K562 (cell line): Measurements from ENCODE around the gene CEP72. TPM values are rescaled to one million over a fixed set of nuclear protein-coding genes. Genes with fewer than 3 reads are reported as not detected.

ENCODE experiments used
- GABPB1 ChIP-seq: sonication (generic); formaldehyde crosslinking; IDR thresholded peaks from 2 replicates; pipeline ENCODE4 v1.8.0; 2022; ENCODE audit warnings: mild to moderate bottlenecking, missing genetic modification reagents
- IRF2 ChIP-seq: sonication (generic); formaldehyde crosslinking; IDR thresholded peaks from 2 replicates; pipeline ENCODE4 v1.8.1; 2022; ENCODE audit warnings: mild to moderate bottlenecking, missing genetic modification reagents
- L3MBTL2 ChIP-seq: fragments of 450-650 bp; IDR thresholded peaks from 2 replicates; pipeline ENCODE4 v1.6.1; 2016; ENCODE audit warnings: mild to moderate bottlenecking, moderate library complexity
- STAG1 ChIP-seq: sonication (generic); formaldehyde crosslinking; IDR thresholded peaks from 2 replicates; pipeline ENCODE4 v1.5.0; 2020; ENCODE audit warnings: missing genetic modification reagents, borderline replicate concordance
- XRCC5 ChIP-seq: fragments of 200-400 bp; formaldehyde crosslinking; IDR thresholded peaks from 2 replicates; pipeline ENCODE4 v1.6.1; 2017; ENCODE audit warnings: low read depth, mild to moderate bottlenecking, low read length
- ZNF583 ChIP-seq: fragments of 250-450 bp; sonication (Bioruptor Pico); IDR thresholded peaks from 2 replicates; pipeline ENCODE4 v1.4.0; 2020
- polyA plus RNA-seq, 8 experiments: library from polyadenylated mRNA; depleted of rRNA in 4 of 8; stranded (reverse) in 5 of 8; unstranded in 3 of 8; fragments of >200 nt; fragmentation: Nextera tagmentation in 2 of 8; fragmentation: Illumina TruSeq in 1 of 8; extraction: Ambion mirVana in 2 of 8; extraction: Trizol in 1 of 8; gene quantifications; 2 replicates each; pipeline versions ENCODE4 v1.2.1 to v1.2.3, GENCODE V29; 2011 to 2014; ENCODE audit warnings: inconsistent platforms in 1 of 8, missing spikeins in 1 of 8
- total RNA-seq, 7 experiments: library from RNA; depleted of rRNA in 6 of 7; stranded (reverse); fragments of >200 nt in 6 of 7; fragmentation: Illumina TruSeq in 2 of 7; extraction: Trizol in 2 of 7; gene quantifications; 2 replicates each; pipeline versions ENCODE4 v1.2.1 to v1.2.3, GENCODE V29; 2011 to 2021; ENCODE audit warnings: low replicate concordance in 1 of 7
- TF ChIP-seq, protein P1 (sequence below): fragments of 450-650 bp; IDR thresholded peaks from 2 replicates; pipeline ENCODE4 v1.6.1; 2016; ENCODE audit warnings: mild to moderate bottlenecking, moderate library complexity
- TF ChIP-seq, protein P2 (sequence below): fragments of 450-650 bp; IDR thresholded peaks from 2 replicates; pipeline ENCODE4 v1.6.1; 2016; ENCODE audit warnings: borderline replicate concordance

Gene CEP72
- total and polyA plus RNA-seq, 9 of the 15 experiments (the other 6 are each of a cell fraction or from before 2014, with no cell fraction given), result 0.89 to 38.1 (median 14.2) TPM

DNA sequence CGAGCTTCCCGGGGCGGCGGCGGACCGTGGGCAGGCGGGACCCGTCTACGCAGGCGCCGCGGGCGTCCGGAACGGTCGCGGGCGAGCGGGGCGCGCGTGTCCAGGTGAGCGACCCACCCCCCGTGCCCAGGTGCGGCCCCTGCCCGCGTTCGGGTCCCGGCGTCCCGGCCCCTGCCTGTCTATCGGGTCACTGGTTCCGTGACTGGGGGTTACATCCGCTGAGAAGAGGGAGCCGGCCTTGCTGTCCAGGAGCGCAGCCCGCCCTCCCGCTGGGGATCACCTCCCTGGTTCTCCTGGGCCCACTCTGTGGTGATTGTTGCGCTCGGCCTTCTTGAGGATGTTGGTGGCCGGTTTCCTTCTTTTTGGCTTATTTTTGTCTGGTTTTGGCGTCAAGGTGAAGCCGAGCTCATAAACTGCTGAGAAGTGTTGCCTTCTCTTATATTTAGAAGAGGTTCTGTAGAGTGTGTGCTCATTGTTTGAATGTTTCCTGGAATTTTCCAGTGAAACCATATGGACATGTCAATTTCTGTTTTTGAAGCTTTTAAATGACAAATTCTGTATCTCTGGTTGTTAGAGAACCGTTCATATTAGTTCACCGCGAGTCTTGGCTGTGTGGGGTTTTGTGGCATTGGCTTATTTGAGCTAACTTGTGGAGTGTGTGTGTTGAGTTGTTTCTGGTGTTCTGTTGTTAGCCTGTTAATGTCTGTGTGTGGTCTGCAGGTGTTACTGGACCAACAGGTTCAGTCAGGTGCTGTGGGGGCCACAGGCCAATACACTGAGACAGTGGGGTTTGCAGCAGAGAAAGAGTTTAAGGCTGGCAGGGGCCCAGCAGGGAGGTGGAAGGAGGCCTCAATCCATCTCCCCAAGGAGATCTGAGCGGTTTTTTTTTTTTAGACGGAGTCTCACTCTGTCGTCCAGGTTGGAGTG lies 621 bp downstream of the CEP72 start (continued):
- TF ChIP-seq, protein P1, sequence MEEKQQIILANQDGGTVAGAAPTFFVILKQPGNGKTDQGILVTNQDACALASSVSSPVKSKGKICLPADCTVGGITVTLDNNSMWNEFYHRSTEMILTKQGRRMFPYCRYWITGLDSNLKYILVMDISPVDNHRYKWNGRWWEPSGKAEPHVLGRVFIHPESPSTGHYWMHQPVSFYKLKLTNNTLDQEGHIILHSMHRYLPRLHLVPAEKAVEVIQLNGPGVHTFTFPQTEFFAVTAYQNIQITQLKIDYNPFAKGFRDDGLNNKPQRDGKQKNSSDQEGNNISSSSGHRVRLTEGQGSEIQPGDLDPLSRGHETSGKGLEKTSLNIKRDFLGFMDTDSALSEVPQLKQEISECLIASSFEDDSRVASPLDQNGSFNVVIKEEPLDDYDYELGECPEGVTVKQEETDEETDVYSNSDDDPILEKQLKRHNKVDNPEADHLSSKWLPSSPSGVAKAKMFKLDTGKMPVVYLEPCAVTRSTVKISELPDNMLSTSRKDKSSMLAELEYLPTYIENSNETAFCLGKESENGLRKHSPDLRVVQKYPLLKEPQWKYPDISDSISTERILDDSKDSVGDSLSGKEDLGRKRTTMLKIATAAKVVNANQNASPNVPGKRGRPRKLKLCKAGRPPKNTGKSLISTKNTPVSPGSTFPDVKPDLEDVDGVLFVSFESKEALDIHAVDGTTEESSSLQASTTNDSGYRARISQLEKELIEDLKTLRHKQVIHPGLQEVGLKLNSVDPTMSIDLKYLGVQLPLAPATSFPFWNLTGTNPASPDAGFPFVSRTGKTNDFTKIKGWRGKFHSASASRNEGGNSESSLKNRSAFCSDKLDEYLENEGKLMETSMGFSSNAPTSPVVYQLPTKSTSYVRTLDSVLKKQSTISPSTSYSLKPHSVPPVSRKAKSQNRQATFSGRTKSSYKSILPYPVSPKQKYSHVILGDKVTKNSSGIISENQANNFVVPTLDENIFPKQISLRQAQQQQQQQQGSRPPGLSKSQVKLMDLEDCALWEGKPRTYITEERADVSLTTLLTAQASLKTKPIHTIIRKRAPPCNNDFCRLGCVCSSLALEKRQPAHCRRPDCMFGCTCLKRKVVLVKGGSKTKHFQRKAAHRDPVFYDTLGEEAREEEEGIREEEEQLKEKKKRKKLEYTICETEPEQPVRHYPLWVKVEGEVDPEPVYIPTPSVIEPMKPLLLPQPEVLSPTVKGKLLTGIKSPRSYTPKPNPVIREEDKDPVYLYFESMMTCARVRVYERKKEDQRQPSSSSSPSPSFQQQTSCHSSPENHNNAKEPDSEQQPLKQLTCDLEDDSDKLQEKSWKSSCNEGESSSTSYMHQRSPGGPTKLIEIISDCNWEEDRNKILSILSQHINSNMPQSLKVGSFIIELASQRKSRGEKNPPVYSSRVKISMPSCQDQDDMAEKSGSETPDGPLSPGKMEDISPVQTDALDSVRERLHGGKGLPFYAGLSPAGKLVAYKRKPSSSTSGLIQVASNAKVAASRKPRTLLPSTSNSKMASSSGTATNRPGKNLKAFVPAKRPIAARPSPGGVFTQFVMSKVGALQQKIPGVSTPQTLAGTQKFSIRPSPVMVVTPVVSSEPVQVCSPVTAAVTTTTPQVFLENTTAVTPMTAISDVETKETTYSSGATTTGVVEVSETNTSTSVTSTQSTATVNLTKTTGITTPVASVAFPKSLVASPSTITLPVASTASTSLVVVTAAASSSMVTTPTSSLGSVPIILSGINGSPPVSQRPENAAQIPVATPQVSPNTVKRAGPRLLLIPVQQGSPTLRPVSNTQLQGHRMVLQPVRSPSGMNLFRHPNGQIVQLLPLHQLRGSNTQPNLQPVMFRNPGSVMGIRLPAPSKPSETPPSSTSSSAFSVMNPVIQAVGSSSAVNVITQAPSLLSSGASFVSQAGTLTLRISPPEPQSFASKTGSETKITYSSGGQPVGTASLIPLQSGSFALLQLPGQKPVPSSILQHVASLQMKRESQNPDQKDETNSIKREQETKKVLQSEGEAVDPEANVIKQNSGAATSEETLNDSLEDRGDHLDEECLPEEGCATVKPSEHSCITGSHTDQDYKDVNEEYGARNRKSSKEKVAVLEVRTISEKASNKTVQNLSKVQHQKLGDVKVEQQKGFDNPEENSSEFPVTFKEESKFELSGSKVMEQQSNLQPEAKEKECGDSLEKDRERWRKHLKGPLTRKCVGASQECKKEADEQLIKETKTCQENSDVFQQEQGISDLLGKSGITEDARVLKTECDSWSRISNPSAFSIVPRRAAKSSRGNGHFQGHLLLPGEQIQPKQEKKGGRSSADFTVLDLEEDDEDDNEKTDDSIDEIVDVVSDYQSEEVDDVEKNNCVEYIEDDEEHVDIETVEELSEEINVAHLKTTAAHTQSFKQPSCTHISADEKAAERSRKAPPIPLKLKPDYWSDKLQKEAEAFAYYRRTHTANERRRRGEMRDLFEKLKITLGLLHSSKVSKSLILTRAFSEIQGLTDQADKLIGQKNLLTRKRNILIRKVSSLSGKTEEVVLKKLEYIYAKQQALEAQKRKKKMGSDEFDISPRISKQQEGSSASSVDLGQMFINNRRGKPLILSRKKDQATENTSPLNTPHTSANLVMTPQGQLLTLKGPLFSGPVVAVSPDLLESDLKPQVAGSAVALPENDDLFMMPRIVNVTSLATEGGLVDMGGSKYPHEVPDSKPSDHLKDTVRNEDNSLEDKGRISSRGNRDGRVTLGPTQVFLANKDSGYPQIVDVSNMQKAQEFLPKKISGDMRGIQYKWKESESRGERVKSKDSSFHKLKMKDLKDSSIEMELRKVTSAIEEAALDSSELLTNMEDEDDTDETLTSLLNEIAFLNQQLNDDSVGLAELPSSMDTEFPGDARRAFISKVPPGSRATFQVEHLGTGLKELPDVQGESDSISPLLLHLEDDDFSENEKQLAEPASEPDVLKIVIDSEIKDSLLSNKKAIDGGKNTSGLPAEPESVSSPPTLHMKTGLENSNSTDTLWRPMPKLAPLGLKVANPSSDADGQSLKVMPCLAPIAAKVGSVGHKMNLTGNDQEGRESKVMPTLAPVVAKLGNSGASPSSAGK, result no peak
- TF ChIP-seq XRCC5 (0 out of 2 replicates have a peak, but pooled peaks have one; percentile 38), L3MBTL2 (0 out of 2 replicates have a peak, but pooled peaks have one; percentile 17), ZNF583 (CRISPR knock-in tag) (no peak), GABPB1 (CRISPR knock-in tag) (peak; percentile 23; the same call in 1 of the 2 replicates), STAG1 (CRISPR knock-in tag) (no peak), IRF2 (no peak)
- TF ChIP-seq, protein P2, sequence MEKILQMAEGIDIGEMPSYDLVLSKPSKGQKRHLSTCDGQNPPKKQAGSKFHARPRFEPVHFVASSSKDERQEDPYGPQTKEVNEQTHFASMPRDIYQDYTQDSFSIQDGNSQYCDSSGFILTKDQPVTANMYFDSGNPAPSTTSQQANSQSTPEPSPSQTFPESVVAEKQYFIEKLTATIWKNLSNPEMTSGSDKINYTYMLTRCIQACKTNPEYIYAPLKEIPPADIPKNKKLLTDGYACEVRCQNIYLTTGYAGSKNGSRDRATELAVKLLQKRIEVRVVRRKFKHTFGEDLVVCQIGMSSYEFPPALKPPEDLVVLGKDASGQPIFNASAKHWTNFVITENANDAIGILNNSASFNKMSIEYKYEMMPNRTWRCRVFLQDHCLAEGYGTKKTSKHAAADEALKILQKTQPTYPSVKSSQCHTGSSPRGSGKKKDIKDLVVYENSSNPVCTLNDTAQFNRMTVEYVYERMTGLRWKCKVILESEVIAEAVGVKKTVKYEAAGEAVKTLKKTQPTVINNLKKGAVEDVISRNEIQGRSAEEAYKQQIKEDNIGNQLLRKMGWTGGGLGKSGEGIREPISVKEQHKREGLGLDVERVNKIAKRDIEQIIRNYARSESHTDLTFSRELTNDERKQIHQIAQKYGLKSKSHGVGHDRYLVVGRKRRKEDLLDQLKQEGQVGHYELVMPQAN, result peak; percentile 33; the same call in 1 of the 2 replicates
